Ovary (tissue), 9 donors: ENCODE measurements around the gene ATP2A2. TPM values are rescaled to one million over a fixed set of nuclear protein-coding genes. Genes with fewer than 3 reads are reported as not detected.

Experiments
- DNase-seq, 5 donors: peaks; one replicate each; pipeline ENCODE4 v3.0.0-alpha.2; 2019 to 2020
- H3K27ac ChIP-seq, 2 donors: fragments of 200-600 bp; one replicate each; pipeline versions ENCODE4 v1.5.1 to v1.8.0; 2019 to 2022
- H3K27me3 ChIP-seq: fragments of 200-600 bp; one replicate; pipeline ENCODE4 v1.8.0; 2022
- H3K36me3 ChIP-seq: fragments of 200-600 bp; sonication (generic); one replicate; pipeline ENCODE4 v1.5.1; 2019
- H3K4me1 ChIP-seq: one replicate; pipeline ENCODE4 v1.8.1; 2013; ENCODE audit warnings: mild to moderate bottlenecking, moderate library complexity; ENCODE audit not compliant: insufficient read depth
- H3K4me3 ChIP-seq: fragments of 200-600 bp; sonication (generic); one replicate; pipeline ENCODE4 v1.5.1; 2017
- H3K9me3 ChIP-seq, 2 donors: fragments of 200-600 bp in 1 of 2; sonication (generic) in 1 of 2; one replicate each; pipeline versions ENCODE4 v1.5.1 to v1.8.1; 2013 to 2019; ENCODE audit warnings: mild to moderate bottlenecking in 1 of 2, moderate library complexity in 1 of 2
- EP300 ChIP-seq: sonication (generic); formaldehyde crosslinking; IDR thresholded peaks from one replicate; pipeline ENCODE4 v1.6.1; 2017; ENCODE audit warnings: antibody characterized with exemption
- POLR2A ChIP-seq: fragments of 450-650 bp; IDR thresholded peaks from one replicate; pipeline ENCODE4 v1.6.1; 2017; ENCODE audit warnings: antibody characterized with exemption, mild to moderate bottlenecking, moderate library complexity
- WGBS, 3 donors: extraction: QIAGEN DNeasy Blood & Tissue Kit in 1 of 3; methylation state at CpG; one replicate each; pipeline versions ENCODE4 v1.1.5 to v1.1.7; 2013 to 2017; 5-methylcytosine and 5-hydroxymethylcytosine counted together
- intact Hi-C, 4 donors: fragments of 100-400 bp; cut with DNase I; formaldehyde crosslinking; loops; one replicate each; pipeline versions ENCODE4 v1.11.0 to v1.15.1; 2022 to 2023
- polyA plus RNA-seq, 2 donors: library from polyadenylated mRNA; stranded (reverse); fragments of 200-250 nt in 1 of 2; fragments of 350-450 nt in 1 of 2; fragmentation: Illumina TruSeq in 1 of 2; extraction: RNeasy Lipid Tissue Mini Kit (QIAGEN cat#74804) in 1 of 2; gene quantifications; one replicate each; pipeline ENCODE4 v1.2.3, GENCODE V29; 2013 to 2014
- total RNA-seq, 7 donors: library from RNA; depleted of rRNA in 2 of 7; stranded (reverse); fragments of >200 nt in 2 of 7; fragmentation: NEBNext Ultra II Directional in 3 of 7; extraction: Animal tissue kit (Norgen Biotek cat#: 25700) in 3 of 7; gene quantifications; one replicate each; pipeline versions ENCODE4 v1.1.0 to v1.2.4, GENCODE V29; 2016 to 2023
- TF ChIP-seq, protein P1 (sequence below), 3 donors: fragments of 450-650 bp in 2 of 3; fragments of 200-600 bp in 1 of 3; IDR thresholded peaks; one replicate each; pipeline versions ENCODE4 v1.5.1 to v1.8.0; 2016 to 2022; ENCODE audit warnings: antibody characterized with exemption in 3 of 3, mild to moderate bottlenecking in 1 of 3
- donor health status: DM: no; HTN: no; CAD: no; lungs with moderate emphysema.
- donor health status: DM: no; HTN: no; CAD: no.
- donor health status: Bipolar disorder and iron deficiency.
- donor health status: DM: yes; HTN: yes; CAD: no.
- donor health status: DM: no; HTN: no; CAD: no.
- donor health status: DM: yes; HTN: yes; CAD: no.

Gene ATP2A2
- total and polyA plus RNA-seq, 9 donors = 54.2 to 183 (median 137) TPM

DNA sequence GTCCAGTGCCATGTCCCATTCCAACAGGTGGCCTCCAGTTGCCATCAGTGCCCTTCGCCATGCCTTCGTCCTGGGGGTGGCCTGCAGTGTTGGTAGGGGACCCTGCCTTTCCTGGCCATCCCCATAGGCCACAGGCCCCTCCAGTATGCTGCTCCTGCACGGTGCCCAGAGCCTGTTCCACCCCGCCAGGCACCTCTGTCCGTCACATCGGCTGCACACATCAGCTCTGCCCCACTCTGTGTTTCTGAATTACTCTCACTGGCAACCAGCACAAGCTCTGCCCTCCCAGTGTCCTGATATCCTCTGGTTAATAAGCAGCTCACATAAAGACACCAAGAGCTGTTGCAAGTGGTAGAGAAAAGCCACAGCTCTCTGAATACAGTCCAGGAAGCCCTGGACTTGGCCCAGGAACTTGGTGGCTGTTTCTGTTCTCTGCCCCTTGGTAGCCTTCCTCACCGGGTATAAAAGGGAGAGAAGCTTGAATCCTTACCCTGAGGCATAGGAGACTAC is 31.3 kb upstream of the ATP2A2 start:
- TF ChIP-seq POLR2A (no peak), EP300 (no peak)
- TF ChIP-seq, protein P1, sequence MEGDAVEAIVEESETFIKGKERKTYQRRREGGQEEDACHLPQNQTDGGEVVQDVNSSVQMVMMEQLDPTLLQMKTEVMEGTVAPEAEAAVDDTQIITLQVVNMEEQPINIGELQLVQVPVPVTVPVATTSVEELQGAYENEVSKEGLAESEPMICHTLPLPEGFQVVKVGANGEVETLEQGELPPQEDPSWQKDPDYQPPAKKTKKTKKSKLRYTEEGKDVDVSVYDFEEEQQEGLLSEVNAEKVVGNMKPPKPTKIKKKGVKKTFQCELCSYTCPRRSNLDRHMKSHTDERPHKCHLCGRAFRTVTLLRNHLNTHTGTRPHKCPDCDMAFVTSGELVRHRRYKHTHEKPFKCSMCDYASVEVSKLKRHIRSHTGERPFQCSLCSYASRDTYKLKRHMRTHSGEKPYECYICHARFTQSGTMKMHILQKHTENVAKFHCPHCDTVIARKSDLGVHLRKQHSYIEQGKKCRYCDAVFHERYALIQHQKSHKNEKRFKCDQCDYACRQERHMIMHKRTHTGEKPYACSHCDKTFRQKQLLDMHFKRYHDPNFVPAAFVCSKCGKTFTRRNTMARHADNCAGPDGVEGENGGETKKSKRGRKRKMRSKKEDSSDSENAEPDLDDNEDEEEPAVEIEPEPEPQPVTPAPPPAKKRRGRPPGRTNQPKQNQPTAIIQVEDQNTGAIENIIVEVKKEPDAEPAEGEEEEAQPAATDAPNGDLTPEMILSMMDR (IDR thresholded peaks at IDR 0.05) = no peak
- Histone ChIP-seq H3K4me1 (peaks cover 15% of the 10 kb centered on the region), H3K27ac (no peak overlapping the region), H3K27me3 (no peaks in the 10 kb centered on the region), H3K4me3 (no peak overlapping the region), H3K36me3 (no peaks in the 10 kb centered on the region), H3K9me3 (no peaks in the 10 kb centered on the region)
- intact Hi-C loops = no loop called here
- 91 to 94% (median 92%) methylated on average over 7 of the region's 7 CpGs for WGBS, 3 donors
- DNase-seq = no peak

DNA sequence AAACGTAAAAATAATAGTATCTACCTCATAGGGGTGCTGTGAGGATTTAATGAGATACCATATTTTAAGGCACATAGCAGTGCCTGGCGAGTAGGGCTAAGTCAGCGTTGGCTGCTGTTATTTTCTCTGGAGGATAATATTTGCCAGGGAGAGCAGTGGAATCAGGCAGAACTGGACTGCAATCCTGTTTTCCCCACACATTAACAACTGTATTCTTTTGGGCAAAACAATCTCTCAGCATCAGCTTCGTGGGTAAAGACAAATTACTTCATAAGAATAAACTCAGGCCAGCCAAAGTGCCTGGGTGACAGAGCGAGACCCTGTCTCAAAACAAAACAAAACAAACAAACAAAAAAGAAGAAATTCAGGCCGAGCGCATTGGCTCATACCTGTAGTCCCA is 29.7 kb upstream of the ATP2A2 start:
- Histone ChIP-seq H3K4me1 (peaks cover 12% of the 10 kb centered on the region), H3K4me3 (no peak overlapping the region), H3K36me3 (no peaks in the 10 kb centered on the region), H3K9me3 (no peaks in the 10 kb centered on the region), H3K27ac (no peak overlapping the region), H3K27me3 (no peaks in the 10 kb centered on the region)
- no peak for DNase-seq
- intact Hi-C loops = no loop called here
- 91 to 95% (median 93%) methylated on average over 7 of the region's 7 CpGs for WGBS, 3 donors
- no peak for TF ChIP-seq POLR2A
- TF ChIP-seq, protein P1 (IDR thresholded peaks at IDR 0.05) = no peak
- no peak for TF ChIP-seq EP300

DNA sequence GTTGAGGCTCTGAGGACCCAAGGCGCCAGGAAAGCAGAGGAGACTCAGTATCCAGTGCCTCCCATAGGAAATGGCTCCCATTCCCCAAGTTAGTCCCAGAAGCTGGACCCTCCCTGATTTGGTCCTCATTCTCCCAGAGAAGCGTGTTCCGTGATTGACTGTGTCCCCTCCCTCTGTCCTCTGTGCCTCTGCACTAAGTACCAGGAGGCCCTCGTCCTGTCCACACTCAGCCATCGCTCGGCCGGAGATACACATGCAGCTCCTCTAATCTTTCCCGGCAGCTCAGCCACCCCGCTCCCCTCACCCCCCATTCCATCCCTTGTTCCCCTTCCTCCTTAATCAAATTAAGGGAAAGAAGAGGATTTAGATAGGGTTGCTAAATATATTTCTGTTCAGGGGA is 28.3 kb upstream of the ATP2A2 start:
- Histone ChIP-seq H3K27ac (no peak overlapping the region), H3K27me3 (no peaks in the 10 kb centered on the region), H3K9me3 (no peaks in the 10 kb centered on the region), H3K36me3 (no peaks in the 10 kb centered on the region), H3K4me3 (no peak overlapping the region), H3K4me1 (peaks cover 9% of the 10 kb centered on the region)
- 57 to 71% (median 69%) methylated on average over 9 of the region's 9 CpGs for whole genome bisulfite sequencing, 3 donors
- TF ChIP-seq, protein P1 (IDR thresholded peaks at IDR 0.05) = no peak
- TF ChIP-seq POLR2A = no peak
- no peak for DNase-seq
- intact Hi-C loops = no loop called here

DNA sequence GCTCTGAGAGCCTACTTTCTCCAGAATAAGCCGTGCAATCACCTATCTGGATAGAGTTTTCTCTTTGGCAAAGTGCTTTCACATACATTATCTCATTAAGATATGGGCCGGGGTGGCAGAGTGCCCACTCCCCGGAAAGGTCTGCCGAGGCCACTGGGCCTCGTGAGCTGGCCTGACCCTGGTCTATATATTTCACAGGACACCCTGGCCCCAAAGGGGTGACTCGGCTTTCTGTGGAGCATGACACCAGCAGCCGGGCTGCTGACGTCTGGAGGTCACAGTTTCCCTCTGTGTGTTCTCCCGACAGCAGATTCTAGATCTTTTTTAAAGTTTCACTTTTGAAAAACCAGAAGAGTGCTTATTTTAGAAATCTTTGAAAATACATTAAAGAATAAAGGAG is 27.9 kb upstream of the ATP2A2 start:
- TF ChIP-seq EP300 (no peak), POLR2A (no peak)
- TF ChIP-seq, protein P1 (IDR thresholded peaks at IDR 0.05) = no peak
- intact Hi-C loops = no loop called here
- Histone ChIP-seq H3K9me3 (no peaks in the 10 kb centered on the region), H3K36me3 (no peaks in the 10 kb centered on the region), H3K4me3 (no peak overlapping the region), H3K27ac (peak overlapping the region in 1 of 2 donors; percentile 33), H3K4me1 (peaks cover 7% of the 10 kb centered on the region), H3K27me3 (no peaks in the 10 kb centered on the region)
- DNase-seq = peak; percentile 50 to 72 (median 54)
- 2 to 7% (median 7%) methylated on average over 9 of the region's 9 CpGs for WGBS, 3 donors
